Fibroblast of the aortic adventitia (primary cell): ENCODE measurements around the gene EGFR. TPM values are rescaled to one million over a fixed set of nuclear protein-coding genes. Genes with fewer than 3 reads are reported as not detected.

Source experiments
- DNase-seq: peaks from one replicate; pipeline ENCODE4 v3.0.0-alpha.2; 2010; ENCODE audit warnings: low read depth
- H3K4me3 ChIP-seq: 2 replicates; pipeline ENCODE4 v1.5.1; 2011; ENCODE audit warnings: low read depth, mild to moderate bottlenecking, control low read depth, low read length, moderate library complexity
- CTCF ChIP-seq: IDR thresholded peaks from 2 replicates; pipeline ENCODE4 v1.5.1; 2011; ENCODE audit warnings: mild to moderate bottlenecking, low read length, control low read depth, inconsistent platforms; ENCODE audit not compliant: insufficient read depth
- total RNA-seq: library from RNA; depleted of rRNA; stranded (reverse); fragments of >200 nt; gene quantifications from 2 replicates; pipeline ENCODE4 v1.2.3, GENCODE V29; 2012; ENCODE audit warnings: low replicate concordance

The EGFR gene
- total RNA-seq, 1 donor, result 147 TPM

GRCh38 chr7:55142919-55143600, 124.2 kb downstream of the EGFR start:
- H3K4me3 ChIP-seq, result no peak overlapping the region
- no peak for TF ChIP-seq CTCF
- no peak for DNase-seq

DNA sequence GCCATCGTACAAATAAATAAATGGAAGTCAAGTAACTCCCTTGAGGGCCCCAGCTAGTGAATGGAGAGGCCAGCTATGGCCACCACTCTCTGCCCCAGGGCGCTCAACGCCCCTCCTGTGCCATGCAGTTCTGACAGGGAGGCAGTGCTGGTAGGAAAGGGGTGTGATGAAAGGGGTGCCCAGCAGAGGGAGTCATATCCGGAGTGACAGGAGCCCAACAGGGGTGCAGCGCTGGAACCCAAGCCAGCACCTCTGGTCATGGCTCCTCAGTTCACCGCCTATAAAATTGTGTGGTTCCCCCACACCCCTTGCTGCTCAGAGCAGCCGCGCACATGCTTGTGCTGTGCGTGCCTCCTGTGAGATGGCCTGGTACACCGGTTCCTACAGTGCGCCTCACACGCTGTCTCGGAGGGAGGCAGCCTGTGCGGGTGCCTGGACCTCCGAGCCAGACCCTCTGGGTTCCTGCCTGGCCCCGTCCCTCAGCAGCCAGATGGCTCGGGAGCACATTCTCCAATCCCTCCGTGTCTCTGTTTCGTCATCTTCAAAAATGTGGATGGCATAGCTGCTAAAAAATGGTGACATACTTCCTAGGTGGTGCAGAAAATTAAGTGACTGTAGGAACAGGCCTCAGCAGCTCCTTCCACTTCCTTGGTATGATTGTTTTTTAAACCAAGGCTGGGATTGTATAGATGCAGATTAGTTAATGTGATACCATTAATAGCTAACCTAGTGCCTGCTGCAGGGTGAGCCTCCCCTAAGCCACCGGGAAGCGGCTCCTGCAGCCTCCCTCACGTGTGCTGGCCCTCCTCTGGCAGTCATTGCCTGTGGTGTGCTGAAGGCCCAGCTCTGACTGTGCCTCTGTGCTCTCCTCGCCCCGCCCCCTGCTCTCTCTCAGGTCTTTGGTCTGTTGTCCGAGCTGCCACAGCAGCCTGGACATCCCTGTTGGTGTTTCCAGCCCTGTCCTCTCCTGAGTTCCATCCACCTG, 125.8 kb downstream of the EGFR start:
- TF ChIP-seq CTCF, result no peak
- no peak overlapping the region for H3K4me3 ChIP-seq
- no peak for DNase-seq

- no peak overlapping the region for H3K4me3 ChIP-seq
- TF ChIP-seq CTCF, result no peak
- no peak for DNase-seq
Measured at GRCh38 chr7:55145606-55146005, 126.8 kb downstream of the EGFR start.

GRCh38 chr7:55147101-55147500, 128.3 kb downstream of the EGFR start:
- no peak overlapping the region for H3K4me3 ChIP-seq
- no peak for DNase-seq
- no peak for TF ChIP-seq CTCF

DNA sequence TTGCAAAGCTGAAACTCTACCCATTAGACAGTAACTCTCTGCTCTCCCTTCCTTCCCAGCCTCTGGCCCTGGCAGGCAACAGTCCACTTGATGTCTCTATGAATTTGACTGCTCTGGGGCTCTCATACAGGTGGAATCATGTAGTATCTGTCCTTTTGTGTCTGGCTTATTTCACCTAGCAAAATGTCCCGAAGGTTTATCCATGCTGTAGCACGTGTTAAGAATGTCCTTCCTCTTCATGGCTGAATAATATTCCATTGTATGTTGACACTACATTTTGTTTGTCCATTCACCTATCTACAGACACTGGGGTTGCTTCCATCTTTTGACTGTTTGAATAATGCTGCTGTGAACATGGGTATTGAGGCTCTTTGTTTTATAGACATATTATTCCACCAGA, 128.9 kb downstream of the EGFR start:
- no peak overlapping the region for H3K4me3 ChIP-seq
- DNase-seq, result no peak
- no peak for TF ChIP-seq CTCF

- DNase-seq, result no peak
- no peak for TF ChIP-seq CTCF
- no peak overlapping the region for H3K4me3 ChIP-seq
Measured at GRCh38 chr7:55148571-55148970, 129.8 kb downstream of the EGFR start.
